ENCODE measurements around the gene EXOG.

The EXOG gene

GRCh38 chr3:38500688-38501417 is 4.7 kb downstream of the EXOG start:
- in situ Hi-C loops (cut with MboI; ENCODE audit: low sequenced_read_pairs), result no loop called here

- in situ Hi-C loops (cut with MboI; ENCODE audit: low sequenced_read_pairs), result no loop called here
Measured at GRCh38 chr3:38507120-38507519, 11.0 kb downstream of the EXOG start.

GRCh38 chr3:38509732-38510131 is 13.6 kb downstream of the EXOG start:
- in situ Hi-C loops (cut with MboI; ENCODE audit: low sequenced_read_pairs), result no loop called here

GRCh38 chr3:38510631-38511030 is 14.5 kb downstream of the EXOG start:
- in situ Hi-C loops (cut with MboI; ENCODE audit: low sequenced_read_pairs), result no loop called here

GRCh38 chr3:38511546-38511945 is 15.4 kb downstream of the EXOG start:
- in situ Hi-C loops (cut with MboI; ENCODE audit: low sequenced_read_pairs), result no loop called here

- in situ Hi-C loops (cut with MboI; ENCODE audit: low sequenced_read_pairs), result no loop called here
Measured at GRCh38 chr3:38515367-38515766, 19.2 kb downstream of the EXOG start.

- in situ Hi-C loops (cut with MboI; ENCODE audit: low sequenced_read_pairs), result no loop called here
Measured at GRCh38 chr3:38516669-38517068, 20.5 kb downstream of the EXOG start.

GRCh38 chr3:38519000-38519399 is 22.9 kb downstream of the EXOG start:
- in situ Hi-C loops (cut with MboI; ENCODE audit: low sequenced_read_pairs), result no loop called here

- in situ Hi-C loops (cut with MboI; ENCODE audit: low sequenced_read_pairs), result no loop called here
Measured at GRCh38 chr3:38519651-38520050, 23.5 kb downstream of the EXOG start.

GRCh38 chr3:38521391-38521987 is 25.3 kb downstream of the EXOG start:
- in situ Hi-C loops (cut with MboI; ENCODE audit: low sequenced_read_pairs), result no loop called here

GRCh38 chr3:38522002-38522401 is 25.9 kb downstream of the EXOG start:
- in situ Hi-C loops (cut with MboI; ENCODE audit: low sequenced_read_pairs), result no loop called here

- in situ Hi-C loops (cut with MboI; ENCODE audit: low sequenced_read_pairs), result no loop called here
Measured at GRCh38 chr3:38524141-38524739, 28.1 kb downstream of the EXOG start.

- in situ Hi-C loops (cut with MboI; ENCODE audit: low sequenced_read_pairs), result no loop called here
Measured at GRCh38 chr3:38526792-38527191, 30.7 kb downstream of the EXOG start.

- in situ Hi-C loops (cut with MboI; ENCODE audit: low sequenced_read_pairs), result no loop called here
Measured at GRCh38 chr3:38528457-38528856, 32.3 kb downstream of the EXOG start.

- in situ Hi-C loops (cut with MboI; ENCODE audit: low sequenced_read_pairs), result no loop called here
Measured at GRCh38 chr3:38532529-38532928, 36.4 kb downstream of the EXOG start.

- in situ Hi-C loops (cut with MboI; ENCODE audit: low sequenced_read_pairs), result no loop called here
Measured at GRCh38 chr3:38533285-38533976, 37.3 kb downstream of the EXOG start.

- in situ Hi-C loops (cut with MboI; ENCODE audit: low sequenced_read_pairs), result no loop called here
Measured at GRCh38 chr3:38534180-38534579, 38.0 kb downstream of the EXOG start.

- in situ Hi-C loops (cut with MboI; ENCODE audit: low sequenced_read_pairs), result no loop called here
Measured at GRCh38 chr3:38534604-38535003, 38.5 kb downstream of the EXOG start.

GRCh38 chr3:38536671-38537070 is 40.5 kb downstream of the EXOG start:
- in situ Hi-C loops (cut with MboI; ENCODE audit: low sequenced_read_pairs), result no loop called here

GRCh38 chr3:38538773-38539353 is 42.7 kb downstream of the EXOG start:
- in situ Hi-C loops (cut with MboI; ENCODE audit: low sequenced_read_pairs), result no loop called here

- in situ Hi-C loops (cut with MboI; ENCODE audit: low sequenced_read_pairs), result no loop called here
Measured at GRCh38 chr3:38541806-38542205, 45.7 kb downstream of the EXOG start.
